ENCODE measurements around the gene ANGPT4. TPM values are rescaled to one million over a fixed set of nuclear protein-coding genes. Genes with fewer than 3 reads are reported as not detected.

ANGPT4 gene
- total and polyA plus RNA-seq, 2 of the 8 experiments (the other 6 are each of a cell fraction or from before 2014, with no cell fraction given): 0.07 to 0.33 TPM

- TF ChIP-seq ATF2 (IDR thresholded peaks at IDR 0.05; ENCODE audit: low read length) (no peak), USF2 (IDR thresholded peaks at IDR 0.05; ENCODE audit: low read length) (no peak), SUZ12 (IDR thresholded peaks at IDR 0.05; ENCODE audit: low read length) (no peak), TAF1 (IDR thresholded peaks at IDR 0.05; ENCODE audit: low read depth, low read length) (no peak)
These were observed 23.5 kb upstream of the ANGPT4 start (continued) for GRCh38 chr20:939606-940005.
